IMR-90 (cell line): ENCODE data around the gene PAX5.

Experiments used
- BHLHE40 ChIP-seq: fragments of 150-350 bp; IDR thresholded peaks from 2 replicates; pipeline ENCODE4 v1.6.1; 2016; ENCODE audit warnings: mild to moderate bottlenecking, low read depth, low read length
- CEBPB ChIP-seq: IDR thresholded peaks from 2 replicates; pipeline ENCODE4 v1.6.1; 2012; ENCODE audit warnings: low read depth, low read length, improper control_type of control experiment
- CHD1 ChIP-seq: IDR thresholded peaks from 2 replicates; pipeline ENCODE4 v1.6.1; 2012; ENCODE audit warnings: low read depth, low read length, improper control_type of control experiment
- FOS ChIP-seq: fragments of 150-350 bp; IDR thresholded peaks from 2 replicates; pipeline ENCODE4 v1.6.1; 2016; ENCODE audit warnings: low read depth, low read length
- MAFK ChIP-seq: IDR thresholded peaks from 2 replicates; pipeline ENCODE4 v1.6.1; 2012; ENCODE audit warnings: low read depth, low read length, improper control_type of control experiment
- MXI1 ChIP-seq: IDR thresholded peaks from 2 replicates; pipeline ENCODE4 v1.6.1; 2012; ENCODE audit warnings: low read depth, mild to moderate bottlenecking, low read length, moderate library complexity, borderline replicate concordance
- POLR2A ChIP-seq: IDR thresholded peaks from 2 replicates; pipeline ENCODE4 v1.6.1; 2012; ENCODE audit warnings: mild to moderate bottlenecking, low read depth, low read length
- RAD21 ChIP-seq: IDR thresholded peaks from 2 replicates; pipeline ENCODE4 v1.6.1; 2012; ENCODE audit warnings: low read length, improper control_type of control experiment
- RCOR1 ChIP-seq: IDR thresholded peaks from 2 replicates; pipeline ENCODE4 v1.6.1; 2012; ENCODE audit warnings: mild to moderate bottlenecking, low read length, improper control_type of control experiment; ENCODE audit not compliant: insufficient replicate concordance
- RFX5 ChIP-seq: IDR thresholded peaks from 2 replicates; pipeline ENCODE4 v1.8.0; 2012; ENCODE audit warnings: low read depth, mild to moderate bottlenecking, low read length, moderate library complexity
- SMC3 ChIP-seq: fragments of 150-350 bp; IDR thresholded peaks from 2 replicates; pipeline ENCODE4 v1.6.1; 2016; ENCODE audit warnings: low read depth, mild to moderate bottlenecking, antibody characterized with exemption, low read length, moderate library complexity
- TF ChIP-seq, protein P1 (sequence below): conservative IDR thresholded peaks from 2 replicates; pipeline ENCODE4 v1.5.1; 2012; ENCODE audit warnings: mild to moderate bottlenecking, low read depth, low read length, improper control_type of control experiment
- TF ChIP-seq, protein P2 (sequence below): fragments of 150-350 bp; IDR thresholded peaks from 2 replicates; pipeline ENCODE4 v1.6.1; 2016; ENCODE audit warnings: low read depth, mild to moderate bottlenecking, low read length, moderate library complexity, borderline replicate concordance
- TF ChIP-seq, protein P3 (sequence below): fragments of 150-350 bp; IDR thresholded peaks from 2 replicates; pipeline ENCODE4 v1.6.1; 2017; ENCODE audit warnings: mild to moderate bottlenecking, antibody characterized with exemption, low read length, low read depth

GRCh38 chr9:36939214-36939613 is 94.9 kb downstream of the PAX5 start:
- TF ChIP-seq, protein P1, sequence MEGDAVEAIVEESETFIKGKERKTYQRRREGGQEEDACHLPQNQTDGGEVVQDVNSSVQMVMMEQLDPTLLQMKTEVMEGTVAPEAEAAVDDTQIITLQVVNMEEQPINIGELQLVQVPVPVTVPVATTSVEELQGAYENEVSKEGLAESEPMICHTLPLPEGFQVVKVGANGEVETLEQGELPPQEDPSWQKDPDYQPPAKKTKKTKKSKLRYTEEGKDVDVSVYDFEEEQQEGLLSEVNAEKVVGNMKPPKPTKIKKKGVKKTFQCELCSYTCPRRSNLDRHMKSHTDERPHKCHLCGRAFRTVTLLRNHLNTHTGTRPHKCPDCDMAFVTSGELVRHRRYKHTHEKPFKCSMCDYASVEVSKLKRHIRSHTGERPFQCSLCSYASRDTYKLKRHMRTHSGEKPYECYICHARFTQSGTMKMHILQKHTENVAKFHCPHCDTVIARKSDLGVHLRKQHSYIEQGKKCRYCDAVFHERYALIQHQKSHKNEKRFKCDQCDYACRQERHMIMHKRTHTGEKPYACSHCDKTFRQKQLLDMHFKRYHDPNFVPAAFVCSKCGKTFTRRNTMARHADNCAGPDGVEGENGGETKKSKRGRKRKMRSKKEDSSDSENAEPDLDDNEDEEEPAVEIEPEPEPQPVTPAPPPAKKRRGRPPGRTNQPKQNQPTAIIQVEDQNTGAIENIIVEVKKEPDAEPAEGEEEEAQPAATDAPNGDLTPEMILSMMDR, result no peak
- TF ChIP-seq, protein P2, sequence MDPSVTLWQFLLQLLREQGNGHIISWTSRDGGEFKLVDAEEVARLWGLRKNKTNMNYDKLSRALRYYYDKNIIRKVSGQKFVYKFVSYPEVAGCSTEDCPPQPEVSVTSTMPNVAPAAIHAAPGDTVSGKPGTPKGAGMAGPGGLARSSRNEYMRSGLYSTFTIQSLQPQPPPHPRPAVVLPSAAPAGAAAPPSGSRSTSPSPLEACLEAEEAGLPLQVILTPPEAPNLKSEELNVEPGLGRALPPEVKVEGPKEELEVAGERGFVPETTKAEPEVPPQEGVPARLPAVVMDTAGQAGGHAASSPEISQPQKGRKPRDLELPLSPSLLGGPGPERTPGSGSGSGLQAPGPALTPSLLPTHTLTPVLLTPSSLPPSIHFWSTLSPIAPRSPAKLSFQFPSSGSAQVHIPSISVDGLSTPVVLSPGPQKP, result no peak
- TF ChIP-seq SMC3 (no peak), FOS (no peak), RAD21 (no peak), POLR2A (no peak), MAFK (no peak), BHLHE40 (no peak), CEBPB (no peak), RFX5 (no peak), MXI1 (no peak), CHD1 (no peak), RCOR1 (no peak)
- TF ChIP-seq, protein P3, sequence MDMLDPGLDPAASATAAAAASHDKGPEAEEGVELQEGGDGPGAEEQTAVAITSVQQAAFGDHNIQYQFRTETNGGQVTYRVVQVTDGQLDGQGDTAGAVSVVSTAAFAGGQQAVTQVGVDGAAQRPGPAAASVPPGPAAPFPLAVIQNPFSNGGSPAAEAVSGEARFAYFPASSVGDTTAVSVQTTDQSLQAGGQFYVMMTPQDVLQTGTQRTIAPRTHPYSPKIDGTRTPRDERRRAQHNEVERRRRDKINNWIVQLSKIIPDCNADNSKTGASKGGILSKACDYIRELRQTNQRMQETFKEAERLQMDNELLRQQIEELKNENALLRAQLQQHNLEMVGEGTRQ, result no peak
